GM23338 (cell line): ENCODE data around the gene MPV17L. TPM values are rescaled to one million over a fixed set of nuclear protein-coding genes. Genes with fewer than 3 reads are reported as not detected.

Source experiments
- ATAC-seq: fragments of 200-7000 bp; cut with Tn5 transposase; 3 replicates; pipeline ENCODE4 v1.9.1; 2020
- DNase-seq: peaks from one replicate; pipeline ENCODE4 v3.0.0-alpha.2; 2015; ENCODE audit warnings: low spot score
- H2AFZ ChIP-seq: fragments of 200-600 bp; sonication (generic); 2 replicates; pipeline ENCODE4 v1.8.0; 2016; ENCODE audit warnings: antibody characterized with exemption, mild to moderate bottlenecking, moderate library complexity
- H3F3A ChIP-seq: fragments of 200-600 bp; sonication (generic); replicated peaks from 2 replicates; pipeline ENCODE4 v1.8.0; 2017; ENCODE audit warnings: antibody characterized with exemption, mixed run types, low read depth
- H3K27ac ChIP-seq: fragments of 200-600 bp; sonication (generic); 2 replicates; pipeline ENCODE4 v1.6.1; 2016; ENCODE audit warnings: low read depth
- H3K27me3 ChIP-seq: fragments of 200-600 bp; sonication (generic); 2 replicates; pipeline ENCODE4 v1.8.0; 2016; ENCODE audit warnings: mild to moderate bottlenecking, mixed run types, moderate library complexity; ENCODE audit not compliant: insufficient read depth
- H3K36me3 ChIP-seq: fragments of 200-600 bp; sonication (generic); 2 replicates; pipeline ENCODE4 v1.8.0; 2016; ENCODE audit warnings: mild to moderate bottlenecking; ENCODE audit not compliant: insufficient read depth
- H3K4me1 ChIP-seq: fragments of 200-600 bp; sonication (generic); 2 replicates; pipeline ENCODE4 v1.8.0; 2016; ENCODE audit warnings: mild to moderate bottlenecking, moderate library complexity; ENCODE audit not compliant: insufficient read depth
- H3K4me2 ChIP-seq: fragments of 200-600 bp; sonication (generic); 2 replicates; pipeline ENCODE4 v1.7.1; 2017; ENCODE audit warnings: mixed run types
- H3K4me3 ChIP-seq: fragments of 200-600 bp; sonication (generic); 2 replicates; pipeline ENCODE4 v1.6.1; 2016; ENCODE audit warnings: mixed run types
- H3K79me2 ChIP-seq: fragments of 200-600 bp; sonication (generic); replicated peaks from 2 replicates; pipeline ENCODE4 v1.8.0; 2017; ENCODE audit warnings: mild to moderate bottlenecking; ENCODE audit not compliant: insufficient read depth
- H3K9me2 ChIP-seq: fragments of 200-600 bp; sonication (generic); 2 replicates; pipeline ENCODE4 v1.8.0; 2017; ENCODE audit not compliant: insufficient read depth
- H4K20me1 ChIP-seq: fragments of 200-600 bp; sonication (generic); replicated peaks from 2 replicates; pipeline ENCODE4 v1.8.0; 2017; ENCODE audit warnings: mild to moderate bottlenecking; ENCODE audit not compliant: insufficient read depth
- H3K27ac Mint-ChIP-seq: 2 replicates; pipeline ENCODE4 v1.8.0; 2020; ENCODE audit warnings: inconsistent platforms, mild to moderate bottlenecking, moderate library complexity, mixed read lengths
- H3K27me3 Mint-ChIP-seq: 3 replicates; pipeline ENCODE4 v1.8.0; 2022; ENCODE audit warnings: low read depth, mild to moderate bottlenecking, moderate library complexity, mixed read lengths, inconsistent platforms; ENCODE audit not compliant: insufficient read depth, poor library complexity
- H3K36me3 Mint-ChIP-seq: 3 replicates; pipeline ENCODE4 v1.8.0; 2021; ENCODE audit warnings: low read depth, mild to moderate bottlenecking, inconsistent platforms, moderate library complexity, mixed read lengths
- H3K4me1 Mint-ChIP-seq: 3 replicates; pipeline ENCODE4 v1.8.0; 2020; ENCODE audit warnings: mild to moderate bottlenecking, inconsistent platforms, mixed read lengths
- H3K4me3 Mint-ChIP-seq: 3 replicates; pipeline ENCODE4 v1.8.0; 2021; ENCODE audit warnings: moderate library complexity, mild to moderate bottlenecking, inconsistent platforms, mixed read lengths
- H3K9me3 Mint-ChIP-seq: 3 replicates; pipeline ENCODE4 v1.8.0; 2020; ENCODE audit warnings: moderate library complexity, mild to moderate bottlenecking, inconsistent platforms, mixed read lengths
- CREB1 ChIP-seq: fragments of 250-450 bp; sonication (Bioruptor Pico); IDR thresholded peaks from 2 replicates; pipeline ENCODE4 v1.5.0; 2020; ENCODE audit warnings: low read depth, mild to moderate bottlenecking, moderate library complexity
- ETS1 ChIP-seq: IDR thresholded peaks from 2 replicates; pipeline ENCODE4 v1.6.1; 2016; ENCODE audit warnings: antibody characterized with exemption
- EZH2 ChIP-seq: fragments of 200-600 bp; sonication (generic); IDR thresholded peaks from one replicate; pipeline ENCODE4 v1.8.0; 2017; ENCODE audit warnings: antibody characterized with exemption, mild to moderate bottlenecking, low read depth; ENCODE audit not compliant: unreplicated experiment
- EZH2phosphoT487 ChIP-seq: fragments of 200-600 bp; sonication (generic); IDR thresholded peaks from one replicate; pipeline ENCODE4 v1.8.1; 2018; ENCODE audit warnings: antibody characterized with exemption; ENCODE audit not compliant: unreplicated experiment
- JUNB ChIP-seq: IDR thresholded peaks from one replicate; pipeline ENCODE4 v1.6.1; 2016; ENCODE audit warnings: antibody characterized with exemption; ENCODE audit not compliant: unreplicated experiment
- NANOG ChIP-seq: IDR thresholded peaks from 2 replicates; pipeline ENCODE4 v1.6.1; 2016; ENCODE audit warnings: antibody characterized with exemption, borderline replicate concordance
- POLR2AphosphoS5 ChIP-seq: IDR thresholded peaks from 2 replicates; pipeline ENCODE4 v1.6.1; 2016; ENCODE audit warnings: antibody characterized with exemption, low read depth
- STAT1 ChIP-seq: IDR thresholded peaks from one replicate; pipeline ENCODE4 v1.6.1; 2016; ENCODE audit warnings: antibody characterized with exemption; ENCODE audit not compliant: unreplicated experiment
- ZNF114 ChIP-seq: fragments of 250-450 bp; sonication (Bioruptor Pico); IDR thresholded peaks from 2 replicates; pipeline ENCODE4 v1.5.0; 2020; ENCODE audit warnings: mild to moderate bottlenecking, moderate library complexity
- ZNF331 ChIP-seq: fragments of 250-450 bp; sonication (Bioruptor Pico); IDR thresholded peaks from 2 replicates; pipeline ENCODE4 v1.5.0; 2020; ENCODE audit warnings: low read depth, mild to moderate bottlenecking, moderate library complexity
- polyA plus RNA-seq: library from polyadenylated mRNA; unstranded; fragments of >200 nt; fragmentation: Nextera tagmentation; extraction: Ambion mirVana; gene quantifications from 2 replicates; pipeline ENCODE4 v1.2.1, GENCODE V29; 2016
- total RNA-seq: library from RNA; depleted of rRNA; stranded (reverse); fragments of >200 nt; shearing (Covaris generic); gene quantifications from 2 replicates; pipeline ENCODE4 v1.2.3, GENCODE V29; 2014
- TF ChIP-seq, protein P1 (sequence below): fragments of 250-450 bp; sonication (Bioruptor Pico); IDR thresholded peaks from 2 replicates; pipeline ENCODE4 v1.5.0; 2020; ENCODE audit warnings: mild to moderate bottlenecking, moderate library complexity
- TF ChIP-seq, protein P2 (sequence below), 2 experiments: fragments of 200-600 bp in 1 of 2; sonication (generic) in 1 of 2; conservative IDR thresholded peaks; 2 replicates each; pipeline versions ENCODE4 v1.5.1 to v1.6.1; 2016 to 2017; ENCODE audit warnings: antibody characterized with exemption in 2 of 2, low read depth in 2 of 2, mild to moderate bottlenecking in 2 of 2, moderate library complexity in 1 of 2
- TF ChIP-seq, protein P3 (sequence below): IDR thresholded peaks from one replicate; pipeline ENCODE4 v1.6.1; 2018; ENCODE audit warnings: antibody characterized with exemption; ENCODE audit not compliant: unreplicated experiment

MPV17L gene
- total and polyA plus RNA-seq, 2 experiments from 2014 or later, result 3.0 to 11.7 TPM

- Histone ChIP-seq H3K4me2 (no peak overlapping the region; the same call in 1 of the 2 replicates), H3K27me3 (0 out of 2 replicates have a peak, but pooled peaks cover 2% of the 10 kb centered on the region), H3K4me3 (peak overlapping the region; percentile 69), H3F3A (no peaks in the 10 kb centered on the region; the same call in 1 of the 2 replicates), H3K79me2 (no peaks in the 10 kb centered on the region), H3K27ac (no peak overlapping the region), H3K4me1 (peaks cover 5% of the 10 kb centered on the region), H3K36me3 (no peaks in the 10 kb centered on the region), H3K9me2 (no peaks in the 10 kb centered on the region), H2AFZ (no peak overlapping the region), H4K20me1 (no peaks in the 10 kb centered on the region)
- peaks cover 21% of the 10 kb centered on the region for H3K4me1 Mint-ChIP-seq
- H3K27me3 Mint-ChIP-seq, result peaks cover 12% of the 10 kb centered on the region
- DNase-seq (no peak), ATAC-seq (no peak; the same call in 2 of the 3 replicates)
- H3K36me3 Mint-ChIP-seq, result peaks cover 8% of the 10 kb centered on the region; the same call in 1 of the 3 replicates
- H3K4me3 Mint-ChIP-seq, result peak overlapping the region; percentile 76
- H3K9me3 Mint-ChIP-seq, result no peaks in the 10 kb centered on the region; the same call in 2 of the 3 replicates
- no peak for TF ChIP-seq POLR2AphosphoS5
- TF ChIP-seq, protein P1, sequence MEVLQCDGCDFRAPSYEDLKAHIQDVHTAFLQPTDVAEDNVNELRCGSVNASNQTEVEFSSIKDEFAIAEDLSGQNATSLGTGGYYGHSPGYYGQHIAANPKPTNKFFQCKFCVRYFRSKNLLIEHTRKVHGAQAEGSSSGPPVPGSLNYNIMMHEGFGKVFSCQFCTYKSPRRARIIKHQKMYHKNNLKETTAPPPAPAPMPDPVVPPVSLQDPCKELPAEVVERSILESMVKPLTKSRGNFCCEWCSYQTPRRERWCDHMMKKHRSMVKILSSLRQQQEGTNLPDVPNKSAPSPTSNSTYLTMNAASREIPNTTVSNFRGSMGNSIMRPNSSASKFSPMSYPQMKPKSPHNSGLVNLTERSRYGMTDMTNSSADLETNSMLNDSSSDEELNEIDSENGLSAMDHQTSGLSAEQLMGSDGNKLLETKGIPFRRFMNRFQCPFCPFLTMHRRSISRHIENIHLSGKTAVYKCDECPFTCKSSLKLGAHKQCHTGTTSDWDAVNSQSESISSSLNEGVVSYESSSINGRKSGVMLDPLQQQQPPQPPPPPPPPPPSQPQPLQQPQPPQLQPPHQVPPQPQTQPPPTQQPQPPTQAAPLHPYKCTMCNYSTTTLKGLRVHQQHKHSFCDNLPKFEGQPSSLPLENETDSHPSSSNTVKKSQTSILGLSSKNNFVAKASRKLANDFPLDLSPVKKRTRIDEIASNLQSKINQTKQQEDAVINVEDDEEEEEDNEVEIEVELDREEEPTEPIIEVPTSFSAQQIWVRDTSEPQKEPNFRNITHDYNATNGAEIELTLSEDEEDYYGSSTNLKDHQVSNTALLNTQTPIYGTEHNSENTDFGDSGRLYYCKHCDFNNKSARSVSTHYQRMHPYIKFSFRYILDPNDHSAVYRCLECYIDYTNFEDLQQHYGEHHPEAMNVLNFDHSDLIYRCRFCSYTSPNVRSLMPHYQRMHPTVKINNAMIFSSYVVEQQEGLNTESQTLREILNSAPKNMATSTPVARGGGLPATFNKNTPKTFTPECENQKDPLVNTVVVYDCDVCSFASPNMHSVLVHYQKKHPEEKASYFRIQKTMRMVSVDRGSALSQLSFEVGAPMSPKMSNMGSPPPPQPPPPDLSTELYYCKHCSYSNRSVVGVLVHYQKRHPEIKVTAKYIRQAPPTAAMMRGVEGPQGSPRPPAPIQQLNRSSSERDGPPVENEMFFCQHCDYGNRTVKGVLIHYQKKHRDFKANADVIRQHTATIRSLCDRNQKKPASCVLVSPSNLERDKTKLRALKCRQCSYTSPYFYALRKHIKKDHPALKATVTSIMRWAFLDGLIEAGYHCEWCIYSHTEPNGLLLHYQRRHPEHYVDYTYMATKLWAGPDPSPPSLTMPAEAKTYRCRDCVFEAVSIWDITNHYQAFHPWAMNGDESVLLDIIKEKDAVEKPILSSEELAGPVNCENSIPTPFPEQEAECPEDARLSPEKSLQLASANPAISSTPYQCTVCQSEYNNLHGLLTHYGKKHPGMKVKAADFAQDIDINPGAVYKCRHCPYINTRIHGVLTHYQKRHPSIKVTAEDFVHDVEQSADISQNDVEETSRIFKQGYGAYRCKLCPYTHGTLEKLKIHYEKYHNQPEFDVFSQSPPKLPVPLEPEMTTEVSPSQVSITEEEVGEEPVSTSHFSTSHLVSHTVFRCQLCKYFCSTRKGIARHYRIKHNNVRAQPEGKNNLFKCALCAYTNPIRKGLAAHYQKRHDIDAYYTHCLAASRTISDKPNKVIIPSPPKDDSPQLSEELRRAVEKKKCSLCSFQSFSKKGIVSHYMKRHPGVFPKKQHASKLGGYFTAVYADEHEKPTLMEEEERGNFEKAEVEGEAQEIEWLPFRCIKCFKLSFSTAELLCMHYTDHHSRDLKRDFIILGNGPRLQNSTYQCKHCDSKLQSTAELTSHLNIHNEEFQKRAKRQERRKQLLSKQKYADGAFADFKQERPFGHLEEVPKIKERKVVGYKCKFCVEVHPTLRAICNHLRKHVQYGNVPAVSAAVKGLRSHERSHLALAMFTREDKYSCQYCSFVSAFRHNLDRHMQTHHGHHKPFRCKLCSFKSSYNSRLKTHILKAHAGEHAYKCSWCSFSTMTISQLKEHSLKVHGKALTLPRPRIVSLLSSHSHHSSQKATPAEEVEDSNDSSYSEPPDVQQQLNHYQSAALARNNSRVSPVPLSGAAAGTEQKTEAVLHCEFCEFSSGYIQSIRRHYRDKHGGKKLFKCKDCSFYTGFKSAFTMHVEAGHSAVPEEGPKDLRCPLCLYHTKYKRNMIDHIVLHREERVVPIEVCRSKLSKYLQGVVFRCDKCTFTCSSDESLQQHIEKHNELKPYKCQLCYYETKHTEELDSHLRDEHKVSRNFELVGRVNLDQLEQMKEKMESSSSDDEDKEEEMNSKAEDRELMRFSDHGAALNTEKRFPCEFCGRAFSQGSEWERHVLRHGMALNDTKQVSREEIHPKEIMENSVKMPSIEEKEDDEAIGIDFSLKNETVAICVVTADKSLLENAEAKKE (CRISPR knock-in tag), result no peak
- no peak for TF ChIP-seq EZH2
- TF ChIP-seq, protein P2, sequence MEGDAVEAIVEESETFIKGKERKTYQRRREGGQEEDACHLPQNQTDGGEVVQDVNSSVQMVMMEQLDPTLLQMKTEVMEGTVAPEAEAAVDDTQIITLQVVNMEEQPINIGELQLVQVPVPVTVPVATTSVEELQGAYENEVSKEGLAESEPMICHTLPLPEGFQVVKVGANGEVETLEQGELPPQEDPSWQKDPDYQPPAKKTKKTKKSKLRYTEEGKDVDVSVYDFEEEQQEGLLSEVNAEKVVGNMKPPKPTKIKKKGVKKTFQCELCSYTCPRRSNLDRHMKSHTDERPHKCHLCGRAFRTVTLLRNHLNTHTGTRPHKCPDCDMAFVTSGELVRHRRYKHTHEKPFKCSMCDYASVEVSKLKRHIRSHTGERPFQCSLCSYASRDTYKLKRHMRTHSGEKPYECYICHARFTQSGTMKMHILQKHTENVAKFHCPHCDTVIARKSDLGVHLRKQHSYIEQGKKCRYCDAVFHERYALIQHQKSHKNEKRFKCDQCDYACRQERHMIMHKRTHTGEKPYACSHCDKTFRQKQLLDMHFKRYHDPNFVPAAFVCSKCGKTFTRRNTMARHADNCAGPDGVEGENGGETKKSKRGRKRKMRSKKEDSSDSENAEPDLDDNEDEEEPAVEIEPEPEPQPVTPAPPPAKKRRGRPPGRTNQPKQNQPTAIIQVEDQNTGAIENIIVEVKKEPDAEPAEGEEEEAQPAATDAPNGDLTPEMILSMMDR (conservative IDR thresholded peaks at IDR 0.05; ENCODE audit: low read depth in 2 of 2), result no peak
- TF ChIP-seq STAT1, result no peak
- no peak for TF ChIP-seq NANOG
- no peak for TF ChIP-seq ZNF114 (CRISPR knock-in tag)
- TF ChIP-seq CREB1 (CRISPR knock-in tag), result no peak
- TF ChIP-seq EZH2phosphoT487, result no peak
- TF ChIP-seq JUNB, result no peak
- TF ChIP-seq ETS1, result no peak
- TF ChIP-seq ZNF331 (CRISPR knock-in tag), result no peak
- TF ChIP-seq, protein P3, sequence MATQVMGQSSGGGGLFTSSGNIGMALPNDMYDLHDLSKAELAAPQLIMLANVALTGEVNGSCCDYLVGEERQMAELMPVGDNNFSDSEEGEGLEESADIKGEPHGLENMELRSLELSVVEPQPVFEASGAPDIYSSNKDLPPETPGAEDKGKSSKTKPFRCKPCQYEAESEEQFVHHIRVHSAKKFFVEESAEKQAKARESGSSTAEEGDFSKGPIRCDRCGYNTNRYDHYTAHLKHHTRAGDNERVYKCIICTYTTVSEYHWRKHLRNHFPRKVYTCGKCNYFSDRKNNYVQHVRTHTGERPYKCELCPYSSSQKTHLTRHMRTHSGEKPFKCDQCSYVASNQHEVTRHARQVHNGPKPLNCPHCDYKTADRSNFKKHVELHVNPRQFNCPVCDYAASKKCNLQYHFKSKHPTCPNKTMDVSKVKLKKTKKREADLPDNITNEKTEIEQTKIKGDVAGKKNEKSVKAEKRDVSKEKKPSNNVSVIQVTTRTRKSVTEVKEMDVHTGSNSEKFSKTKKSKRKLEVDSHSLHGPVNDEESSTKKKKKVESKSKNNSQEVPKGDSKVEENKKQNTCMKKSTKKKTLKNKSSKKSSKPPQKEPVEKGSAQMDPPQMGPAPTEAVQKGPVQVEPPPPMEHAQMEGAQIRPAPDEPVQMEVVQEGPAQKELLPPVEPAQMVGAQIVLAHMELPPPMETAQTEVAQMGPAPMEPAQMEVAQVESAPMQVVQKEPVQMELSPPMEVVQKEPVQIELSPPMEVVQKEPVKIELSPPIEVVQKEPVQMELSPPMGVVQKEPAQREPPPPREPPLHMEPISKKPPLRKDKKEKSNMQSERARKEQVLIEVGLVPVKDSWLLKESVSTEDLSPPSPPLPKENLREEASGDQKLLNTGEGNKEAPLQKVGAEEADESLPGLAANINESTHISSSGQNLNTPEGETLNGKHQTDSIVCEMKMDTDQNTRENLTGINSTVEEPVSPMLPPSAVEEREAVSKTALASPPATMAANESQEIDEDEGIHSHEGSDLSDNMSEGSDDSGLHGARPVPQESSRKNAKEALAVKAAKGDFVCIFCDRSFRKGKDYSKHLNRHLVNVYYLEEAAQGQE, result no peak
- no peak overlapping the region for H3K27ac Mint-ChIP-seq
These were observed 1.5 kb downstream of the MPV17L start for GRCh38 chr16:15396948-15397594.
